Right lobe of liver (tissue), 4 donors: Measurements from ENCODE around the gene CTNND2.

Experiments used
- POLR2A ChIP-seq: fragments of 450-650 bp; IDR thresholded peaks from one replicate; pipeline ENCODE4 v1.6.1; 2017; ENCODE audit warnings: antibody characterized with exemption, mild to moderate bottlenecking
- TF ChIP-seq, protein P1 (sequence below), 4 donors: fragments of 200-600 bp in 3 of 4; fragments of 450-650 bp in 1 of 4; IDR thresholded peaks; one replicate each; pipeline versions ENCODE4 v1.5.1 to v1.8.0; 2016 to 2022; ENCODE audit warnings: antibody characterized with exemption in 4 of 4, mild to moderate bottlenecking in 2 of 4
- donor health status: DM: no; HTN: no; CAD: no.
- donor health status: DM: no; HTN: no; CAD: no.
- donor health status: DM: no; HTN: yes; CAD: no.

DNA sequence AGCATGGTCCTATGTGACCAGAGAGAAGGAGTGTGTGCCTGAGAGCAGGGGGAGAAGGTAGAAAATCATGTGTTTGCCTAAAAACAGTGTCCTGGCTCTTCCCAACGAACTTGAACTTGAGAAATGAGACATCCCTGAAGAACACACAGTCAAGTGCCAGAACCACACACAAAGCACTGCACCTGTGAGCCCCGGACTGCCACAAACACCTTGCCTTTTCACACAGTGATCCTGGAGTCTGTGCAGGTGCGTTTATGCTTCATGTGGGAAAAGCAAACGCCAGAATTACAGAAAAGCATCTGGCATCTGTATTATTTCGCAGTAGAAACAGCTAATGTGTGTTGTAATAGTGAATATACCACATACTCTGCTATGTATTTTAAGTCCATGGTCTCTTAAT, 9.3 kb downstream of the CTNND2 start:
- TF ChIP-seq, protein P1, sequence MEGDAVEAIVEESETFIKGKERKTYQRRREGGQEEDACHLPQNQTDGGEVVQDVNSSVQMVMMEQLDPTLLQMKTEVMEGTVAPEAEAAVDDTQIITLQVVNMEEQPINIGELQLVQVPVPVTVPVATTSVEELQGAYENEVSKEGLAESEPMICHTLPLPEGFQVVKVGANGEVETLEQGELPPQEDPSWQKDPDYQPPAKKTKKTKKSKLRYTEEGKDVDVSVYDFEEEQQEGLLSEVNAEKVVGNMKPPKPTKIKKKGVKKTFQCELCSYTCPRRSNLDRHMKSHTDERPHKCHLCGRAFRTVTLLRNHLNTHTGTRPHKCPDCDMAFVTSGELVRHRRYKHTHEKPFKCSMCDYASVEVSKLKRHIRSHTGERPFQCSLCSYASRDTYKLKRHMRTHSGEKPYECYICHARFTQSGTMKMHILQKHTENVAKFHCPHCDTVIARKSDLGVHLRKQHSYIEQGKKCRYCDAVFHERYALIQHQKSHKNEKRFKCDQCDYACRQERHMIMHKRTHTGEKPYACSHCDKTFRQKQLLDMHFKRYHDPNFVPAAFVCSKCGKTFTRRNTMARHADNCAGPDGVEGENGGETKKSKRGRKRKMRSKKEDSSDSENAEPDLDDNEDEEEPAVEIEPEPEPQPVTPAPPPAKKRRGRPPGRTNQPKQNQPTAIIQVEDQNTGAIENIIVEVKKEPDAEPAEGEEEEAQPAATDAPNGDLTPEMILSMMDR (IDR thresholded peaks at IDR 0.05) = no peak
- no peak for TF ChIP-seq POLR2A
